Measurements from ENCODE around the gene CELF3. TPM values are rescaled to one million over a fixed set of nuclear protein-coding genes. Genes with fewer than 3 reads are reported as not detected.

The CELF3 gene
- total RNA-seq, 1 donor from 2014 or later, result 0.17 TPM

GRCh38 chr1:151706464-151707415, 9.9 kb downstream of the CELF3 start:
- Histone ChIP-seq H3K4me1 (peaks cover 5% of the 10 kb centered on the region), H2AFZ (replicated peaks) (no peak overlapping the region), H3K4me3 (no peak overlapping the region), H3K79me2 (ENCODE audit: low read depth) (no peaks in the 10 kb centered on the region), H3K27me3 (no peaks in the 10 kb centered on the region), H3F3A (ENCODE audit: low read depth) (no peaks in the 10 kb centered on the region), H3K4me2 (no peak overlapping the region), H3K27ac (no peak overlapping the region), H3K9ac (no peak overlapping the region), H3K9me3 (ENCODE audit: low read depth) (no peaks in the 10 kb centered on the region), H4K20me1 (ENCODE audit: low read depth) (peaks cover 2% of the 10 kb centered on the region), H3K36me3 (no peaks in the 10 kb centered on the region)
- H3K27me3 Mint-ChIP-seq (ENCODE audit: insufficient read depth, low read depth), result peaks cover 4% of the 10 kb centered on the region
- no peak for TF ChIP-seq CTCF (IDR thresholded peaks at IDR 0.05)
- no peak for TF ChIP-seq EZH2 (IDR thresholded peaks at IDR 0.05)
- no peak for TF ChIP-seq EZH2phosphoT487 (IDR thresholded peaks at IDR 0.05)
- peak overlapping the region; percentile 78 for H3K27ac Mint-ChIP-seq
- H3K4me3 Mint-ChIP-seq, result peak overlapping the region; percentile 17
- H3K4me1 Mint-ChIP-seq, result peaks cover 50% of the 10 kb centered on the region
- no peaks in the 10 kb centered on the region for H3K9me3 Mint-ChIP-seq
- DNase-seq (ENCODE audit: low spot score), result no peak
- H3K36me3 Mint-ChIP-seq, result peaks cover 8% of the 10 kb centered on the region

GRCh38 chr1:151705753-151706463, 10.7 kb downstream of the CELF3 start:
- no peaks in the 10 kb centered on the region for H3K9me3 Mint-ChIP-seq
- peak overlapping the region; percentile 69 for H3K27ac Mint-ChIP-seq
- no peaks in the 10 kb centered on the region for H3K9me3 ChIP-seq (ENCODE audit: low read depth)
- H3K36me3 ChIP-seq, result no peaks in the 10 kb centered on the region
- H3K4me1 Mint-ChIP-seq, result peaks cover 42% of the 10 kb centered on the region
- peaks cover 5% of the 10 kb centered on the region for H3K4me1 ChIP-seq
- DNase-seq (ENCODE audit: low spot score), result no peak
- H3K4me3 ChIP-seq, result no peak overlapping the region
- no peak overlapping the region for H3K4me2 ChIP-seq
- no peaks in the 10 kb centered on the region for H3F3A ChIP-seq (ENCODE audit: low read depth)
- no peak overlapping the region for H3K4me3 Mint-ChIP-seq
- TF ChIP-seq EZH2 (IDR thresholded peaks at IDR 0.05) (no peak), CTCF (IDR thresholded peaks at IDR 0.05) (no peak), EZH2phosphoT487 (IDR thresholded peaks at IDR 0.05) (no peak)
- no peak overlapping the region for H3K27ac ChIP-seq
- no peak overlapping the region for H3K9ac ChIP-seq
- H3K27me3 Mint-ChIP-seq (ENCODE audit: insufficient read depth, low read depth), result peaks cover 4% of the 10 kb centered on the region
- peaks cover 3% of the 10 kb centered on the region for H4K20me1 ChIP-seq (ENCODE audit: low read depth)
- H3K36me3 Mint-ChIP-seq, result peaks cover 10% of the 10 kb centered on the region
- no peaks in the 10 kb centered on the region for H3K27me3 ChIP-seq
- H3K79me2 ChIP-seq (ENCODE audit: low read depth), result no peaks in the 10 kb centered on the region
- H2AFZ ChIP-seq (replicated peaks), result no peak overlapping the region

- Histone ChIP-seq H3K27ac (no peak overlapping the region), H3K27me3 (no peaks in the 10 kb centered on the region), H3K36me3 (no peaks in the 10 kb centered on the region), H4K20me1 (ENCODE audit: low read depth) (peaks cover 3% of the 10 kb centered on the region), H3K4me3 (no peak overlapping the region), H3K9me3 (ENCODE audit: low read depth) (no peaks in the 10 kb centered on the region), H3K4me1 (no peaks in the 10 kb centered on the region), H3F3A (ENCODE audit: low read depth) (no peaks in the 10 kb centered on the region), H3K79me2 (ENCODE audit: low read depth) (no peaks in the 10 kb centered on the region), H3K9ac (no peak overlapping the region), H3K4me2 (no peak overlapping the region), H2AFZ (replicated peaks) (no peak overlapping the region)
- H3K36me3 Mint-ChIP-seq, result peaks cover 16% of the 10 kb centered on the region
- no peak for DNase-seq (ENCODE audit: low spot score)
- no peak overlapping the region for H3K4me3 Mint-ChIP-seq
- H3K27me3 Mint-ChIP-seq (ENCODE audit: insufficient read depth, low read depth), result peaks cover 3% of the 10 kb centered on the region
- H3K27ac Mint-ChIP-seq, result no peak overlapping the region
- TF ChIP-seq EZH2 (IDR thresholded peaks at IDR 0.05) (no peak), EZH2phosphoT487 (IDR thresholded peaks at IDR 0.05) (no peak), CTCF (IDR thresholded peaks at IDR 0.05) (no peak)
- H3K9me3 Mint-ChIP-seq, result no peaks in the 10 kb centered on the region
- peaks cover 36% of the 10 kb centered on the region for H3K4me1 Mint-ChIP-seq
Observed at GRCh38 chr1:151705146-151705545, 11.5 kb downstream of the CELF3 start.
